HEK293 (cell line): Measurements from ENCODE around the gene BBS12.

Source experiments
- CTCF ChIA-PET: fragments of 350-600 bp; formaldehyde crosslinking; extraction: SDS; loops from one replicate; lab custom pipeline; 2021; ENCODE audit warnings: antibody characterized with exemption; lab: Yijun Ruan, JAX
- POLR2A ChIA-PET: fragments of 300-600 bp; formaldehyde crosslinking; extraction: SDS; loops from one replicate; lab custom pipeline; 2020; ENCODE audit warnings: antibody characterized with exemption, inconsistent platforms; lab: Yijun Ruan, JAX
- H3K27ac ChIP-seq: fragments of 200-500 bp; sonication (Bioruptor generic); 2 replicates; pipeline ENCODE4 v1.5.1; 2014; ENCODE audit warnings: low read depth, low read length, control low read depth, inconsistent platforms; ENCODE audit errors: extremely low read depth
- H3K36me3 ChIP-seq, 2 experiments: fragments of 200-500 bp in 1 of 2; sonication (Bioruptor generic) in 1 of 2; 1 replicate in 1 of 2; 2 replicates in 1 of 2; pipeline ENCODE4 v1.5.1; 2014 to 2017; ENCODE audit warnings: inconsistent platforms in 2 of 2, low read length in 2 of 2; ENCODE audit not compliant: control insufficient read depth in 2 of 2, insufficient read depth in 1 of 2
- H3K4me1 ChIP-seq: fragments of 200-500 bp; sonication (Bioruptor generic); 2 replicates; pipeline ENCODE4 v1.5.1; 2014; ENCODE audit warnings: mild to moderate bottlenecking, low read length, inconsistent platforms; ENCODE audit not compliant: control insufficient read depth, insufficient read depth
- H3K4me3 ChIP-seq: 2 replicates; pipeline ENCODE4 v1.5.1; 2011; ENCODE audit warnings: low read depth, mild to moderate bottlenecking, control low read depth, low read length, moderate library complexity
- H3K9me3 ChIP-seq: fragments of 200-500 bp; sonication (Bioruptor generic); 2 replicates; pipeline ENCODE4 v1.5.1; 2014; ENCODE audit warnings: low read depth, low read length, inconsistent platforms; ENCODE audit not compliant: control insufficient read depth, insufficient read depth
- KLF10 ChIP-seq: fragments of 450-650 bp; IDR thresholded peaks from 2 replicates; pipeline ENCODE4 v1.5.1; 2018; ENCODE audit warnings: missing biosample characterization, mild to moderate bottlenecking, missing genetic modification characterization
- KLF7 ChIP-seq: fragments of 450-650 bp; formaldehyde crosslinking; IDR thresholded peaks from 2 replicates; pipeline ENCODE4 v1.5.1; 2016; ENCODE audit warnings: missing biosample characterization, missing genetic modification characterization, borderline replicate concordance
- SP7 ChIP-seq: fragments of 450-650 bp; formaldehyde crosslinking; IDR thresholded peaks from 2 replicates; pipeline ENCODE4 v1.5.1; 2016; ENCODE audit warnings: missing biosample characterization, missing genetic modification characterization
- TCF7L2 ChIP-seq: IDR thresholded peaks from 2 replicates; pipeline ENCODE4 v1.6.1; 2011; ENCODE audit warnings: low read depth, mild to moderate bottlenecking, inconsistent platforms, low read length, moderate library complexity, borderline replicate concordance
- YY2 ChIP-seq: fragments of 450-650 bp; formaldehyde crosslinking; IDR thresholded peaks from 2 replicates; pipeline ENCODE4 v1.5.1; 2016; ENCODE audit warnings: missing biosample characterization, missing genetic modification characterization
- ZBTB20 ChIP-seq: fragments of 450-650 bp; formaldehyde crosslinking; IDR thresholded peaks from 2 replicates; pipeline ENCODE4 v1.5.1; 2016; ENCODE audit warnings: missing biosample characterization, missing genetic modification characterization
- ZBTB8A ChIP-seq: fragments of 450-650 bp; formaldehyde crosslinking; IDR thresholded peaks from 2 replicates; pipeline ENCODE4 v1.5.1; 2016; ENCODE audit warnings: missing biosample characterization, missing genetic modification characterization
- ZNF280D ChIP-seq: fragments of 450-650 bp; formaldehyde crosslinking; IDR thresholded peaks from 2 replicates; pipeline ENCODE4 v1.5.1; 2016; ENCODE audit warnings: missing biosample characterization, missing genetic modification characterization
- ZNF350 ChIP-seq: fragments of 450-650 bp; formaldehyde crosslinking; IDR thresholded peaks from 2 replicates; pipeline ENCODE4 v1.5.0; 2017; ENCODE audit warnings: missing biosample characterization, mild to moderate bottlenecking, missing genetic modification characterization
- ZNF433 ChIP-seq: fragments of 450-650 bp; formaldehyde crosslinking; IDR thresholded peaks from 2 replicates; pipeline ENCODE4 v1.5.1; 2016; ENCODE audit warnings: missing biosample characterization, missing genetic modification characterization, low read depth
- ZNF792 ChIP-seq: fragments of 450-650 bp; formaldehyde crosslinking; IDR thresholded peaks from 2 replicates; pipeline ENCODE4 v1.5.1; 2016; ENCODE audit warnings: missing biosample characterization, missing genetic modification characterization
- TF ChIP-seq, protein P1 (sequence below): fragments of 450-650 bp; formaldehyde crosslinking; IDR thresholded peaks from 2 replicates; pipeline ENCODE4 v1.5.1; 2016; ENCODE audit warnings: missing biosample characterization, missing genetic modification characterization
- TF ChIP-seq, protein P2 (sequence below): fragments of 450-650 bp; formaldehyde crosslinking; IDR thresholded peaks from 2 replicates; pipeline ENCODE4 v1.5.0; 2017; ENCODE audit warnings: missing biosample characterization, missing genetic modification characterization, borderline replicate concordance

Gene BBS12

DNA sequence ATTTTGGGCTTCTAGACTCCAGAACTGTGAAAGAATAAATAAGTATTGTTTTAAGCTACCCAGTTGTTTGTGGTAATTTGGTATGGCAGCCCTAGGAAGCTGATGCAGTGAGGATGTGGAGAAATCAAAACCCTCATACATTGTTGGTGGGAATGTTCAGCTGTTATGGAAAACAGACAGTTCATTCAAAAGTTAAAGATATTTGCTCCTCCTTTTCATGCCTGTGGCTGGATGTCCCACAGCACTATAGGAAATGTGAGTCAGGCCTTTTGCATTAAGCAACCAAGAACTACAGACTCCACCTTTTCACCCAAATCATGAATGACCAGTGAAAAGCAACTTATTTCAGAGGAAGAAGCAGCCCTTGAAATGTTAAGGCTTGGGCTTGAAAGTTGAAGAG, 6.7 kb downstream of the BBS12 start (continued):
- TF ChIP-seq YY2 (tag by site-specific recombination) = no peak
- no peak for TF ChIP-seq TCF7L2
- TF ChIP-seq ZNF350 (tag by site-specific recombination) = no peak
- TF ChIP-seq SP7 (tag by site-specific recombination) = no peak
- no peak for TF ChIP-seq ZBTB8A (tag by site-specific recombination)

DNA sequence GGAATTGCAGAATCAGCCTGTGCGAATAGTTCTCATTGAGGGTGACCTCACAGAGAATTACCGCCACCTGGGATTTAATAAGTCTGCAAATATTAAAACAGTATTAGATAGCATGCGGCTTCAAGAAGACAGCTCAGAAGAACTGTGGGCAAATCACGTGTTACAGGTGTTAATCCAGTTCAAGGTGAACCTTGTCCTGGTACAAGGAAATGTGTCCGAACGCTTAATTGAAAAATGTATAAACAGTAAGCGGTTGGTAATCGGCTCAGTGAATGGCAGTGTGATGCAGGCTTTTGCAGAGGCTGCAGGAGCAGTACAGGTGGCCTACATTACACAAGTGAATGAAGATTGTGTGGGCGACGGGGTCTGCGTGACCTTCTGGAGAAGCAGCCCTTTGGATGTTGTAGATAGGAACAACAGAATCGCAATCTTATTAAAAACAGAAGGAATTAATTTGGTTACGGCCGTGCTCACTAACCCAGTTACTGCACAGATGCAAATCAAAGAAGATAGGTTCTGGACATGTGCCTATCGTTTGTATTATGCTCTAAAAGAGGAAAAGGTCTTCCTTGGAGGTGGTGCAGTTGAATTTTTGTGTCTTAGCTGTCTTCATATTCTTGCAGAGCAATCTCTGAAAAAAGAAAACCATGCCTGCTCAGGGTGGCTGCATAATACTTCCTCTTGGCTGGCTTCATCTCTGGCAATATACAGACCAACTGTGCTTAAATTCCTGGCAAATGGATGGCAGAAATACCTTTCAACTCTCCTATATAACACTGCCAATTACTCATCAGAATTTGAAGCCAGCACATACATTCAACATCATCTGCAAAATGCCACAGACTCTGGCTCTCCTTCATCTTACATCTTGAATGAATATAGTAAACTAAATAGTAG, 10.7 kb downstream of the BBS12 start:
- Histone ChIP-seq H3K27ac (no peak overlapping the region), H3K36me3 (peaks cover 0 to 17% of the 10 kb centered on the region in 2 experiments; a peak in 1 of 3 replicates), H3K4me1 (no peaks in the 10 kb centered on the region), H3K9me3 (no peaks in the 10 kb centered on the region), H3K4me3 (no peak overlapping the region)
- ChIA-PET POLR2A (no interaction called here), CTCF (no interaction called here)
- TF ChIP-seq, protein P1, sequence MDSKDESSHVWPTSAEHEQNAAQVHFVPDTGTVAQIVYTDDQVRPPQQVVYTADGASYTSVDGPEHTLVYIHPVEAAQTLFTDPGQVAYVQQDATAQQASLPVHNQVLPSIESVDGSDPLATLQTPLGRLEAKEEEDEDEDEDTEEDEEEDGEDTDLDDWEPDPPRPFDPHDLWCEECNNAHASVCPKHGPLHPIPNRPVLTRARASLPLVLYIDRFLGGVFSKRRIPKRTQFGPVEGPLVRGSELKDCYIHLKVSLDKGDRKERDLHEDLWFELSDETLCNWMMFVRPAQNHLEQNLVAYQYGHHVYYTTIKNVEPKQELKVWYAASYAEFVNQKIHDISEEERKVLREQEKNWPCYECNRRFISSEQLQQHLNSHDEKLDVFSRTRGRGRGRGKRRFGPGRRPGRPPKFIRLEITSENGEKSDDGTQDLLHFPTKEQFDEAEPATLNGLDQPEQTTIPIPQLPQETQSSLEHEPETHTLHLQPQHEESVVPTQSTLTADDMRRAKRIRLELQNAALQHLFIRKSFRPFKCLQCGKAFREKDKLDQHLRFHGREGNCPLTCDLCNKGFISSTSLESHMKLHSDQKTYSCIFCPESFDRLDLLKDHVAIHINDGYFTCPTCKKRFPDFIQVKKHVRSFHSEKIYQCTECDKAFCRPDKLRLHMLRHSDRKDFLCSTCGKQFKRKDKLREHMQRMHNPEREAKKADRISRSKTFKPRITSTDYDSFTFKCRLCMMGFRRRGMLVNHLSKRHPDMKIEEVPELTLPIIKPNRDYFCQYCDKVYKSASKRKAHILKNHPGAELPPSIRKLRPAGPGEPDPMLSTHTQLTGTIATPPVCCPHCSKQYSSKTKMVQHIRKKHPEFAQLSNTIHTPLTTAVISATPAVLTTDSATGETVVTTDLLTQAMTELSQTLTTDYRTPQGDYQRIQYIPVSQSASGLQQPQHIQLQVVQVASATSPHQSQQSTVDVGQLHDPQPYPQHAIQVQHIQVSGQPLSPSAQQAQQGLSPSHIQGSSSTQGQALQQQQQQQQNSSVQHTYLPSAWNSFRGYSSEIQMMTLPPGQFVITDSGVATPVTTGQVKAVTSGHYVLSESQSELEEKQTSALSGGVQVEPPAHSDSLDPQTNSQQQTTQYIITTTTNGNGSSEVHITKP (tag by site-specific recombination) = no peak

- Histone ChIP-seq H3K36me3 (peaks cover 0 to 17% of the 10 kb centered on the region in 2 experiments; a peak in 1 of 3 replicates), H3K4me1 (no peaks in the 10 kb centered on the region), H3K4me3 (no peak overlapping the region), H3K27ac (no peak overlapping the region), H3K9me3 (no peaks in the 10 kb centered on the region)
- TF ChIP-seq KLF10 (tag by site-specific recombination) (no peak), ZNF280D (tag by site-specific recombination) (no peak), ZBTB20 (tag by site-specific recombination) (no peak), ZNF792 (no peak), ZNF433 (tag by site-specific recombination) (no peak), KLF7 (tag by site-specific recombination) (no peak)
- TF ChIP-seq, protein P2, sequence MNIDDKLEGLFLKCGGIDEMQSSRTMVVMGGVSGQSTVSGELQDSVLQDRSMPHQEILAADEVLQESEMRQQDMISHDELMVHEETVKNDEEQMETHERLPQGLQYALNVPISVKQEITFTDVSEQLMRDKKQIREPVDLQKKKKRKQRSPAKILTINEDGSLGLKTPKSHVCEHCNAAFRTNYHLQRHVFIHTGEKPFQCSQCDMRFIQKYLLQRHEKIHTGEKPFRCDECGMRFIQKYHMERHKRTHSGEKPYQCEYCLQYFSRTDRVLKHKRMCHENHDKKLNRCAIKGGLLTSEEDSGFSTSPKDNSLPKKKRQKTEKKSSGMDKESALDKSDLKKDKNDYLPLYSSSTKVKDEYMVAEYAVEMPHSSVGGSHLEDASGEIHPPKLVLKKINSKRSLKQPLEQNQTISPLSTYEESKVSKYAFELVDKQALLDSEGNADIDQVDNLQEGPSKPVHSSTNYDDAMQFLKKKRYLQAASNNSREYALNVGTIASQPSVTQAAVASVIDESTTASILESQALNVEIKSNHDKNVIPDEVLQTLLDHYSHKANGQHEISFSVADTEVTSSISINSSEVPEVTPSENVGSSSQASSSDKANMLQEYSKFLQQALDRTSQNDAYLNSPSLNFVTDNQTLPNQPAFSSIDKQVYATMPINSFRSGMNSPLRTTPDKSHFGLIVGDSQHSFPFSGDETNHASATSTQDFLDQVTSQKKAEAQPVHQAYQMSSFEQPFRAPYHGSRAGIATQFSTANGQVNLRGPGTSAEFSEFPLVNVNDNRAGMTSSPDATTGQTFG = no peak
- ChIA-PET POLR2A (no interaction called here), CTCF (no interaction called here)
Measured at GRCh38 chr4:122744229-122744628, 11.7 kb downstream of the BBS12 start.
